ENCODE results near the gene GATAD2A. TPM values are rescaled to one million over a fixed set of nuclear protein-coding genes. Genes with fewer than 3 reads are reported as not detected.
"Not testable (repeated sequence)": the region's sequence is repeated elsewhere in the genome, so short reads cannot be mapped to it uniquely, and the experiment has no call there.

Gene GATAD2A
- total RNA-seq: 67.4 and 72.9 TPM in 2 replicates

DNA sequence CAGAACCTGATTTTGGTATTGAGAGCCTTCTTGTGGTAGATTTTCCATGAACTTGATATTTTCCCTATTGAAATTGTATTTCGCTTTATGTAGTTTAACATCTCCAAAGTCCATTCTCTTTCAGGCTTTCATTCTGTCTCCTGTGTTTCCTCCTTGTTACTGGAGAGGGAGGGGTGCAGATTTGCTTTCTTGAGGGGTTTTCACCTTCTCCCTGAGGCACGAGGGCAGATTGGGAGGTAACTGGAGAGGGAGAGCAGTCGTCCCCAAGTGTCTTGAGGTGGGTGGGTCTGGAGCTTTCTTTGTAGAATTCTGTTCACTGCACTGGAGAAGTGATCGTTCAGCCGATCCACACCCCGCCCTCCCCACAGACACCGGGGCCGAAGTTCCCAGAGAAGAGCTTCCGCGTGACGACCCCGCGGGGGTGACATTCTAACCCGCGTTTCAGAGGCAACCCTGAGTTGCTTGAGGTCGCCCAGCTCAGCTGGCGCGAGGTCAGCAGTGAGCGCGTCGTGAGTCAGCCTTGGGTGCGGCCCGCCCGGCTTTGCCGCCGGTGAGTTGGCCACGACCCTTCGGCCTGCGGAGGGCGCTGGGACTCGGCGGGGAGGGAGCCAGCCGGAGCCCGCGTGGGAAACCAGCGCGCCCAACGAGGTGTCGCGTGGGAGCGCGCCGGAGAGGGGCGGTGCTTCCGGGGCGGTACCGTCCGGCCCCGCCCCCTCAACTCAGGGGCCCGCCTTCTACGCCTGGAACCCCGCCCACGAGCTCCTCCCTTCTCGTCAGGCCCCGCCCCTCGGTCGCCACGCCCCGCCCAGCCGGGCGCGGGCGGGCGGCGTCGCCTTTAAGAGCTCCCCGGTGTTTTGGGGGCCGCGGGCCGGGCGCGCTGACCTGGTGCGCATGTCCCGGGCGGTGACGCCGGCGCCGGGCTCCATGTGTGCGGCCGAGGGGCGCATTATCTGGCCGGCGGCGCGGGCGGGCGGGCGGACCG, at the start of gene GATAD2A:
GATAD2A (plus strand) TSS at position 797 of the 982 bp plus-strand sequence. CDS start 59,671 bp downstream, outside the sequence.
- peak; percentile 56 for DNase-seq (ENCODE audit: low read depth, low spot score)

GRCh38 chr19:19356500-19356899, 49.0 kb upstream of the GATAD2A start:
- DNase-seq (ENCODE audit: low read depth, low spot score): no peak

DNA sequence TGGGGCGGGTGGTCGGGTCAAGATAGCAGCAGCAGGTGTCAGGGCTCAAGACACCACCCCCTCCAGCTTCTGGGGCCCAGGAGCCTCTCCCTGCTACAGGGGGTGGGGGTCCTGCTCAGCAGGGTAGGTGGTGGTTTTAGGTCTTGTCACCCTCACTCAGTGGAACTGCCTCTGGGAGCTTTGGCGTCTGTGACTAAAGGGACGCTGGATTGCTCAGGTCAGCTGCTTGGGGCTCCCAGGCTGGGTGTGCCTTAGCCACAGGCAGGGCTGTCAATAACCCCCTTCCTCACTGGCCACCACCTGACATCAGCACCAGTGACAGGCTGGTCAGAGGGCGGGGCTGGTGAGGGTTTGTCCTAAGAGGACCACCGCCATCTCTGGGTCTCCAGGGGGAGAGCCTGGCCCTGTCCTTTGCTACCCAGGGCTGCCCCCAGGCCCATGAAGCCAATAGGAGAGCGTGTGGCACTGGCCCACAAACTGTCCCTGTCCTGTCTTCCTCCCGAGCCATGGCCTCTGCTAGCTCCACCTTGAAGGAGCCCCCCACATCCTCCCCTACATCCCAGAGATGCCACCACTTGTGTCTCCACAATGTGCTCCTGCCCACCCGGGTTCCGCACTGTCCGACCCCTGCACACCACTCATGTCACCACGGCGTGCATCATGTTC, 48.4 kb upstream of the GATAD2A start:
- DNase-seq (ENCODE audit: low read depth, low spot score): no peak

- peak; percentile 48 for DNase-seq (ENCODE audit: low read depth, low spot score)
Measured at GRCh38 chr19:19361075-19361594, 44.3 kb upstream of the GATAD2A start.

DNA sequence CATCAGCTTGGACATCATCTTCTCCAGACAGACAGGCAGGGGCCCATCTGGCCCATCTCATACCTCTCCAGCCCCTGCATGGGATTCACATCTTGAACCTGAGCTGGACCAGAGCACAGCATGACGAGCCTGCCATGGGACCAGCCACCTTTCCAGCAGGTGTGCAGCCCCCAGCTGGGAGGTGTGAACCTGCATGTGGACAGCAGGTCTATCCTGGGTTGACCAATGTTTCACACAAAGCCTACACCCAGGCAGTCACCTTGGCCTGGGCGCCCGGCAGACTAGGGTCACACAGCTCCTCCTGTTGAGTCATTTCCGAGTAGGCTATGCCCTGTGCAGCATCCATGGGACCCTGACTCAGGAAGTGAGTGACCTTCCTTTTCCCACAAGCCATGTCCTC, 43.4 kb upstream of the GATAD2A start:
- DNase-seq (ENCODE audit: low read depth, low spot score): no peak

GRCh38 chr19:19366434-19367396, 38.8 kb upstream of the GATAD2A start:
- DNase-seq (ENCODE audit: low read depth, low spot score): no peak

- DNase-seq (ENCODE audit: low read depth, low spot score): no peak
Measured at GRCh38 chr19:19368087-19368486, 37.4 kb upstream of the GATAD2A start.

DNA sequence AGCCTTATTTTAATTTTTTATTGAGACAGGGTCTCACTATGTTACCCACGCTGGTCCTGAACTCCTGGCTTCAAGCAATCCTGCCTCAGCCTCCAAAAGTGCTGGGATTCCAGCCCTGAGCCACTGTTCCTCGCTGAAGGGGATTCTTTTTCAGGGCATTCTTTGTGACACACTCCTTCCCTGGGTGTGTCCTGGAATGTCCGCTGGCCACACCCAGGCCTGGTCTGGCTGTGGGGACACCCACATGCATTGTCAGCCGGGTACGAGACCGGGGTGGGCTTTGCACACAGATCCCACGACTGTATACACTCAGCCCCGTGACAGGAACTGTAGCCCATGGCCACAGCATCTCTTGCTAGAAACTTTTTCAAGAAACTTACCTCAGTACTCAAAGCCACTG, 34.4 kb upstream of the GATAD2A start:
- no peak for DNase-seq (ENCODE audit: low read depth, low spot score)

- peak; percentile 47 for DNase-seq (ENCODE audit: low read depth, low spot score)
Measured at GRCh38 chr19:19372656-19373416, 32.6 kb upstream of the GATAD2A start.

DNA sequence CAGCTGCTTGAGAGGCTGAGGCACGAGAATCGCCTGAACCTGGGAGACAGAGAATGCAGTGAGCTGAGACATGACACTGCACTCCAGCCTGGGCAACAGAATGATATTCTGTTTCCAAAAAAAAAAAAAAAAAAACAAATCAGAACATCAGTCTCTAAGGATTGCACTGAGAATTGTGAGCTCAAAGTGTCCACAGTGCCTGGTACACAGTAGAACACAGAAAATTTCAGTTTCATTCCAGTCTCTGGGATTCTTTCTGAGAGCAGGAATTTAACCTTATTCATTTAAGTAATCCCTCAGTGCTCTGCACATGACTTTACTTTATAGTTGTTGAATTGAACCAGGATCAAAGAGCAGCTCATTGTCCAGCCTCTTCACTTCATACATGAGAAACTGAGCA, 25.9 kb upstream of the GATAD2A start:
- no peak for DNase-seq (ENCODE audit: low read depth, low spot score)

GRCh38 chr19:19380316-19380715, 25.2 kb upstream of the GATAD2A start:
- not testable (repeated sequence) for DNase-seq (ENCODE audit: low read depth, low spot score)

DNA sequence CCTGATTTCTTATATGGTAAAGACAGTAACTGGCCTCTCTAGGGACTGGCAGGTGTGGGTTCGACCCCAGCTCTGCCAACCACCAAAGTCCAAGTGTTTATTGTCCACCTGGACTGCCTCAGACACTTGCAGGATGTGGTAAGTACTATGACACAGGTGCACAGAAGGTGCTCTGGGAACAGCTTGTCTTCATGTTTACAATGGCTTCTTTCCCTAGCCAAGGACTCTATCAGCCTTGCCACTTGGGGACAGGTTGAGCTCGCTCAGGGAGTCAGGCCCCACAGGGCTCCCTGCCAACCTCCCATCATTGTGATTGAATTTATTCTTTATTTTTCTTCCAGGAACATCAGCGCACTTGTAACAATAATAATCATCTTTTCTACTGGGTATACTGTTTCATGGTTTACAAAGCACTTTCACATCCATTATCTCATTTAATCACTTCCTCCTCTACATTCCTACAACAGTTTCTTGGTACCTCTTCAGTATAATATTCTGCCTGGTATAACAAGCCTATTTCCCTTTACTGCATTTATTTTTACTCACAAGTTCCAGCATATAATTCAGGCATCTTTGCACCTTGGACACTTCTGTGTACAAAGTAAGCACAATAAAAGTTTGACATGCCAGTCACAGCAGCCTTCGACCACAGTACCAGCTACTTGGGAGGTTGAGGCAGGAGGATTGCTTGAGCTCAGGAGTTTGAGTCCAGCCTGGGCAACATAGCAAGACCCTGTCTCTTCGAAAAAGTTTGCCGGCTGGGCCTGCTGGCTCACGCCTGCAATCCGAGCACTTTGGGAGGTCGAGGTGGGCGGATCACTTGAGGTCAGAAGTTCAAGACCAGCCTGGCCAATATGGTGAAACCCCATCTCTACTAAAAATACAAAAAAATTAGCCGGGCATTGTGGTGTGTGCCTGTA, 24.2 kb upstream of the GATAD2A start:
- no peak for DNase-seq (ENCODE audit: low read depth, low spot score)

DNA sequence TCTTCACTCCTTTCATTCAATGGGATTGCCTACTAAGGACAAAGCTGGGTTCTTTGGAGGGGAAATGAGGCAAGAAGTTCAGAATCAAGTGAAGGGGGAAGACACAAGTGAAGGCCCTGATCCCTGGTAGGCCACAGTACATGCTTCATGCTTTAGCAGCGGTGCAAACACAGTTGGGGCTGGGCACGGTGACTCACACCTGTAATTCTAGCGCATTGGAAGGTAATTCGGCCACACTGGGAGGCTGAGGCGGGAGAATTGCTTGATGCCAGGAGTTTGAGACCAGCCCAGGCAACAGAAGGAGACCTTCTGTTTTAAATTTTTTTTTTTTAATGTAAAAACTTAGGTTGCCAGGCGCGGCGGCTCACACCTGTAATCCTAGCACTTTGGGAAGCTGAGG, 23.4 kb upstream of the GATAD2A start:
- no peak for DNase-seq (ENCODE audit: low read depth, low spot score)

DNA sequence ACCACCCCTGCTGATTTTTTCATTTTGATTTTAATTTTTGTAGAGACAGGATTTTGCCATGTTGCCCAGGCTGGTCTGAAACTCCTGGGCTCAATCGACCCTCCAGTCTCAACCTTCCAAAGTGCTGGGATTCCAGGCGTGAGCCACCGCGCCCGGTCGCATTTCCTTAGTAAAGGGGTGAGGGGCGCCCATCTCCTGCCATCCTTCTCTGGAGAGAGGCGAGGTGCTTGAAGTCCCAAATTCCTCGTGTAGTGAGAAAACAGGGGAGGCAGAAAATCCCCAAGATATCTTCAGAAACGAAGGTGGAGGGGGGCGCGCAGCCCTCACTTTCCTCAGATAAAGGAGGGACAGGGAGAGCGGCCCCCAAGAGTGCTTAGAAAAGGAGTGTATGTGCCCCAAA, 21.0 kb upstream of the GATAD2A start:
- DNase-seq (ENCODE audit: low read depth, low spot score): no peak

GRCh38 chr19:19385131-19385895, 20.2 kb upstream of the GATAD2A start:
- peak; percentile 99 for DNase-seq (ENCODE audit: low read depth, low spot score)

GRCh38 chr19:19385896-19386869, 19.3 kb upstream of the GATAD2A start:
- DNase-seq (ENCODE audit: low read depth, low spot score): no peak

GRCh38 chr19:19387108-19387507, 18.4 kb upstream of the GATAD2A start:
- DNase-seq (ENCODE audit: low read depth, low spot score): no peak

All from pulmonary artery endothelial cell (primary cell).